ENCODE measurements around the gene DSCAM.

DNA sequence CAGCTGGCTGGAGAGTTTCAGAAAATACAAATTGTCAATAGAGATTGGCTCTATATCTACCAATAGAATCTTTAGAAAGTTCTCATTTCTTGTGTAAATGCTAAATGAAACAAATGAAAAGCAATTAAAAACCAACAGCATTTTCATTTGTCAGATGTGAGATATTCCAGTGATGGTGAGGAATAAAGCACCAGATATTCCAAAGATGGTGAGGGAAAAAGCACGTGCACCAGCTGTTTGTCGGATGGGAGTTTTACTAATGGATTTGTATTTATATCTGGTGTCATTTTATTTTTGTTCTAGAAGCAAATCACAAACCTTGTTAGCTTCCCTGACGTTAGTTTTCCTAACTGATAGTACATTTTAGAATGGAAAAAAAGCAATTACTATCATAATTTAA, 790.9 kb downstream of the DSCAM start:
- TF ChIP-seq, protein P1, sequence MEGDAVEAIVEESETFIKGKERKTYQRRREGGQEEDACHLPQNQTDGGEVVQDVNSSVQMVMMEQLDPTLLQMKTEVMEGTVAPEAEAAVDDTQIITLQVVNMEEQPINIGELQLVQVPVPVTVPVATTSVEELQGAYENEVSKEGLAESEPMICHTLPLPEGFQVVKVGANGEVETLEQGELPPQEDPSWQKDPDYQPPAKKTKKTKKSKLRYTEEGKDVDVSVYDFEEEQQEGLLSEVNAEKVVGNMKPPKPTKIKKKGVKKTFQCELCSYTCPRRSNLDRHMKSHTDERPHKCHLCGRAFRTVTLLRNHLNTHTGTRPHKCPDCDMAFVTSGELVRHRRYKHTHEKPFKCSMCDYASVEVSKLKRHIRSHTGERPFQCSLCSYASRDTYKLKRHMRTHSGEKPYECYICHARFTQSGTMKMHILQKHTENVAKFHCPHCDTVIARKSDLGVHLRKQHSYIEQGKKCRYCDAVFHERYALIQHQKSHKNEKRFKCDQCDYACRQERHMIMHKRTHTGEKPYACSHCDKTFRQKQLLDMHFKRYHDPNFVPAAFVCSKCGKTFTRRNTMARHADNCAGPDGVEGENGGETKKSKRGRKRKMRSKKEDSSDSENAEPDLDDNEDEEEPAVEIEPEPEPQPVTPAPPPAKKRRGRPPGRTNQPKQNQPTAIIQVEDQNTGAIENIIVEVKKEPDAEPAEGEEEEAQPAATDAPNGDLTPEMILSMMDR (IDR thresholded peaks at IDR 0.05): no peak
- no peak for TF ChIP-seq POLR2A (IDR thresholded peaks at IDR 0.05)
